Measurements from ENCODE around the gene BEND5.

- TF ChIP-seq CTCF (IDR thresholded peaks at IDR 0.05; ENCODE audit: low read length) (no peak), EZH2 (IDR thresholded peaks at IDR 0.05; ENCODE audit: borderline replicate concordance, low read length) (no peak)
Observed at GRCh38 chr1:48710915-48711314, 65.8 kb downstream of the BEND5 start.

All from OCI-LY1 (cell line).